ENCODE measurements around the gene ATAD2B. TPM values are rescaled to one million over a fixed set of nuclear protein-coding genes. Genes with fewer than 3 reads are reported as not detected.

The ATAD2B gene
- total and polyA plus RNA-seq, 2 of the 8 experiments (the other 6 are each of a cell fraction or from before 2014, with no cell fraction given) = 3.4 to 16.1 TPM

DNA sequence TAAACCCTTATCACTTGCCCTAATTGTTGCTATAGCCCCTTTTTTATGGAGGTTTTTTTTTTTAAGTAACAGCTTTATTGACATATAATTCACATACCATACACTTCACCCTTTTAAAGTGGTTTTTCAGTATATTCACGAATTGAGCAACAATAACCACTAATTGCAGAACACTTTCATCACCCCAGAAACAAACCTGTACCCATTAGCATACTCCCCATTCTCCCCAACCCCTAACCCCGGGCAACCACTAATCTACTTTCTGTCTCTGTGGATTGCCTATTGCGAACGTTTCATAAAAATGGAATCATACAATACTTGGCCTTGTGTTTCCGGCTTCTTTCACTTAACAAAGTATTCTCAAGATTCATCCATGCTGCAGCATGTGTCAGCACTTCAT is 213.6 kb downstream of the ATAD2B start:
- H3K56ac ChIP-seq (replicated peaks; ENCODE audit: insufficient read length, low read depth, low read length) = no peak overlapping the region
- CTCF ChIA-PET (ENCODE audit: partially characterized antibody) = interaction anchor here (0.7 kb wide), 1 partner anchor 102 kb away, joined by 4 read pairs; no protein-coding TSS in a partner anchor
- TF ChIP-seq TCF12 (IDR thresholded peaks at IDR 0.05; ENCODE audit: low read depth, low read length) (no peak), RNF2 (IDR thresholded peaks at IDR 0.05; ENCODE audit: borderline replicate concordance, low read depth, low read length, missing control alignments, poor library complexity, severe bottlenecking) (no peak), PHF8 (conservative IDR thresholded peaks at IDR 0.05; ENCODE audit: low read depth, low read length) (no peak), RBBP5 (IDR thresholded peaks at IDR 0.05; ENCODE audit: borderline replicate concordance, low read depth, low read length) (no peak), POLR2A (IDR thresholded peaks at IDR 0.05; ENCODE audit: control extremely low read depth in 1 of 2, low read depth in 2 of 2, low read length in 2 of 2) (no peak), SAP30 (IDR thresholded peaks at IDR 0.05; ENCODE audit: insufficient read depth, insufficient replicate concordance, low read length) (no peak), KDM1A (IDR thresholded peaks at IDR 0.05; ENCODE audit: borderline replicate concordance, low read length) (no peak)

More for the DNA sequence above, 213.6 kb downstream of the ATAD2B start:
- Histone ChIP-seq H4K20me1 (replicated peaks in 1 of 2; ENCODE audit: control insufficient read depth in 1 of 2, insufficient read depth in 2 of 2, low read length in 2 of 2) (no peaks in the 10 kb centered on the region), H3K23ac (ENCODE audit: insufficient read length) (no peak overlapping the region), H4K91ac (replicated peaks; ENCODE audit: insufficient read length, low read length) (no peak overlapping the region), H2BK120ac (replicated peaks; ENCODE audit: low read depth, low read length) (no peak overlapping the region), H4K8ac (ENCODE audit: extremely low read depth, insufficient read depth, low read length) (no peak overlapping the region), H3K4me1 (replicated peaks in 1 of 4; ENCODE audit: control insufficient read depth in 3 of 4, insufficient read depth in 4 of 4, low read length in 3 of 4) (peaks cover 5 to 11% (median 9%) of the 10 kb centered on the region in 4 experiments), H2BK15ac (ENCODE audit: low read length) (no peak overlapping the region), H2AFZ (ENCODE audit: low read length) (no peak overlapping the region), H3K14ac (ENCODE audit: insufficient read length) (no peak overlapping the region), H3K27ac (ENCODE audit: low read depth, low read length) (no peak overlapping the region), H2BK20ac (ENCODE audit: low read length) (no peak overlapping the region), H3K4me3 (ENCODE audit: extremely low read depth in 1 of 4, insufficient read depth in 2 of 4, low read depth in 3 of 4, low read length in 4 of 4) (no peak overlapping the region), H4K5ac (ENCODE audit: insufficient read length, low read depth, low read length) (no peak overlapping the region), H3K4me2 (ENCODE audit: insufficient read depth in 1 of 2, low read depth in 2 of 2, low read length in 2 of 2) (no peak overlapping the region), H3K79me1 (ENCODE audit: low read depth, low read length) (no peaks in the 10 kb centered on the region), H3K27me3 (replicated peaks in 1 of 4; ENCODE audit: control insufficient read depth in 3 of 4, extremely low read depth in 1 of 4, insufficient read depth in 3 of 4, low read length in 3 of 4) (no peaks in the 10 kb centered on the region), H3K9ac (replicated peaks in 1 of 4; ENCODE audit: extremely low read depth in 1 of 4, low read depth in 3 of 4, low read length in 3 of 4) (no peak overlapping the region), H3K9me3 (ENCODE audit: insufficient read depth in 2 of 2, low read depth in 1 of 2, low read length in 1 of 2) (no peaks in the 10 kb centered on the region), H3K18ac (ENCODE audit: extremely low read depth, low read length) (no peak overlapping the region), H3K23me2 (ENCODE audit: low read depth, low read length) (no peaks in the 10 kb centered on the region), H3K4ac (replicated peaks; ENCODE audit: insufficient read length, low read depth, low read length) (no peak overlapping the region), H3K79me2 (ENCODE audit: control insufficient read depth in 1 of 2, insufficient read depth in 2 of 2, low read length in 2 of 2) (no peaks in the 10 kb centered on the region), H2BK12ac (ENCODE audit: low read depth, low read length) (no peak overlapping the region), H2AK5ac (ENCODE audit: low read depth, low read length) (no peak overlapping the region), H3K36me3 (ENCODE audit: control insufficient read depth in 2 of 4, insufficient read depth in 4 of 4, low read length in 3 of 4) (no peaks in the 10 kb centered on the region), H2BK5ac (ENCODE audit: low read depth, low read length) (no peak overlapping the region)
- 87% methylated on average over 5 of the region's 5 CpGs; no CpG with 5 or more reads in 1 of the 2 experiments for WGBS, 2 experiments (ENCODE audit: extremely low coverage in 1 of 2, insufficient coverage in 1 of 2, insufficient read length in 1 of 2, insufficient replicate concordance in 2 of 2, low coverage in 1 of 2, low lambda C conversion rate in 2 of 2, missing lambda C conversion rate in 1 of 2)
- POLR2A ChIA-PET (ENCODE audit: partially characterized antibody) = no interaction called here
- FAIRE-seq (no peak), DNase-seq (ENCODE audit: low read depth in 1 of 2, low spot score in 2 of 2) (no peak)

All from H1 (cell line).